ENCODE data around the gene MLLT1. TPM values are rescaled to one million over a fixed set of nuclear protein-coding genes. Genes with fewer than 3 reads are reported as not detected.

The MLLT1 gene
- total and polyA plus RNA-seq, 10 of the 15 experiments (the other 5 are each of a cell fraction or from before 2014, with no cell fraction given): 0.16 to 61.1 (median 8.5) TPM

DNA sequence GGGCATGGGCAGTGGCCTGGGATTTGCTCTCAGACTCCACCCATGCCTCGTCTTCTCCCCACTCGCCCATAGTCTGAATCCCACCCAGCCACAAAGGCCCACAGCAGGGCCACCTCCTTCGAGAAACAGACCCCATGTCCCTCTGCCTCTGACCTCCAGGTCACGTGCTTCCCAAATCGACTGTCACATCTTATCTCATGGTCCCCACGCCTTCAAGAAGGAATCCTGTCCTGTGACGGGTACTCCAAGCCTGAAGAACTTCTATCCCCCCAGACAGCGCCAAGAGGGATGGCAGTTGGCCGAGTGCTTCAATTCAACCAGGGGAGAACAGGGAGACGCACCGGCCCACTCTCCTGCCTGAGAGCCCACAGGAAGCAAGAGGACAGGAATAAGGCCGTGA is 16.5 kb downstream of the MLLT1 start (continued):
- TF ChIP-seq FOXK2 (IDR thresholded peaks at IDR 0.05): no peak
- no peak for TF ChIP-seq BCL11A (IDR thresholded peaks at IDR 0.05; ENCODE audit: low read depth, low read length)
- TF ChIP-seq CBFB (IDR thresholded peaks at IDR 0.05; ENCODE audit: low read depth): no peak
- no peak for TF ChIP-seq CBX5 (IDR thresholded peaks at IDR 0.05; ENCODE audit: low read depth)
- TF ChIP-seq, protein P1, sequence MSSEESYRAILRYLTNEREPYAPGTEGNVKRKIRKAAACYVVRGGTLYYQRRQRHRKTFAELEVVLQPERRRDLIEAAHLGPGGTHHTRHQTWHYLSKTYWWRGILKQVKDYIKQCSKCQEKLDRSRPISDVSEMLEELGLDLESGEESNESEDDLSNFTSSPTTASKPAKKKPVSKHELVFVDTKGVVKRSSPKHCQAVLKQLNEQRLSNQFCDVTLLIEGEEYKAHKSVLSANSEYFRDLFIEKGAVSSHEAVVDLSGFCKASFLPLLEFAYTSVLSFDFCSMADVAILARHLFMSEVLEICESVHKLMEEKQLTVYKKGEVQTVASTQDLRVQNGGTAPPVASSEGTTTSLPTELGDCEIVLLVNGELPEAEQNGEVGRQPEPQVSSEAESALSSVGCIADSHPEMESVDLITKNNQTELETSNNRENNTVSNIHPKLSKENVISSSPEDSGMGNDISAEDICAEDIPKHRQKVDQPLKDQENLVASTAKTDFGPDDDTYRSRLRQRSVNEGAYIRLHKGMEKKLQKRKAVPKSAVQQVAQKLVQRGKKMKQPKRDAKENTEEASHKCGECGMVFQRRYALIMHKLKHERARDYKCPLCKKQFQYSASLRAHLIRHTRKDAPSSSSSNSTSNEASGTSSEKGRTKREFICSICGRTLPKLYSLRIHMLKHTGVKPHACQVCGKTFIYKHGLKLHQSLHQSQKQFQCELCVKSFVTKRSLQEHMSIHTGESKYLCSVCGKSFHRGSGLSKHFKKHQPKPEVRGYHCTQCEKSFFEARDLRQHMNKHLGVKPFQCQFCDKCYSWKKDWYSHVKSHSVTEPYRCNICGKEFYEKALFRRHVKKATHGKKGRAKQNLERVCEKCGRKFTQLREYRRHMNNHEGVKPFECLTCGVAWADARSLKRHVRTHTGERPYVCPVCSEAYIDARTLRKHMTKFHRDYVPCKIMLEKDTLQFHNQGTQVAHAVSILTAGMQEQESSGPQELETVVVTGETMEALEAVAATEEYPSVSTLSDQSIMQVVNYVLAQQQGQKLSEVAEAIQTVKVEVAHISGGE (CRISPR knock-in tag; IDR thresholded peaks at IDR 0.05): no peak
- TF ChIP-seq ZSCAN29 (IDR thresholded peaks at IDR 0.05): no peak
- TF ChIP-seq USF2 (IDR thresholded peaks at IDR 0.05; ENCODE audit: borderline replicate concordance, low read depth, low read length): no peak
- TF ChIP-seq, protein P2, sequence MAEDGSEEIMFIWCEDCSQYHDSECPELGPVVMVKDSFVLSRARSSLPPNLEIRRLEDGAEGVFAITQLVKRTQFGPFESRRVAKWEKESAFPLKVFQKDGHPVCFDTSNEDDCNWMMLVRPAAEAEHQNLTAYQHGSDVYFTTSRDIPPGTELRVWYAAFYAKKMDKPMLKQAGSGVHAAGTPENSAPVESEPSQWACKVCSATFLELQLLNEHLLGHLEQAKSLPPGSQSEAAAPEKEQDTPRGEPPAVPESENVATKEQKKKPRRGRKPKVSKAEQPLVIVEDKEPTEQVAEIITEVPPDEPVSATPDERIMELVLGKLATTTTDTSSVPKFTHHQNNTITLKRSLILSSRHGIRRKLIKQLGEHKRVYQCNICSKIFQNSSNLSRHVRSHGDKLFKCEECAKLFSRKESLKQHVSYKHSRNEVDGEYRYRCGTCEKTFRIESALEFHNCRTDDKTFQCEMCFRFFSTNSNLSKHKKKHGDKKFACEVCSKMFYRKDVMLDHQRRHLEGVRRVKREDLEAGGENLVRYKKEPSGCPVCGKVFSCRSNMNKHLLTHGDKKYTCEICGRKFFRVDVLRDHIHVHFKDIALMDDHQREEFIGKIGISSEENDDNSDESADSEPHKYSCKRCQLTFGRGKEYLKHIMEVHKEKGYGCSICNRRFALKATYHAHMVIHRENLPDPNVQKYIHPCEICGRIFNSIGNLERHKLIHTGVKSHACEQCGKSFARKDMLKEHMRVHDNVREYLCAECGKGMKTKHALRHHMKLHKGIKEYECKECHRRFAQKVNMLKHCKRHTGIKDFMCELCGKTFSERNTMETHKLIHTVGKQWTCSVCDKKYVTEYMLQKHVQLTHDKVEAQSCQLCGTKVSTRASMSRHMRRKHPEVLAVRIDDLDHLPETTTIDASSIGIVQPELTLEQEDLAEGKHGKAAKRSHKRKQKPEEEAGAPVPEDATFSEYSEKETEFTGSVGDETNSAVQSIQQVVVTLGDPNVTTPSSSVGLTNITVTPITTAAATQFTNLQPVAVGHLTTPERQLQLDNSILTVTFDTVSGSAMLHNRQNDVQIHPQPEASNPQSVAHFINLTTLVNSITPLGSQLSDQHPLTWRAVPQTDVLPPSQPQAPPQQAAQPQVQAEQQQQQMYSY (CRISPR knock-in tag; IDR thresholded peaks at IDR 0.05): no peak
- TF ChIP-seq NFYB (IDR thresholded peaks at IDR 0.05; ENCODE audit: insufficient read depth, low read depth, low read length): no peak
- TF ChIP-seq EED (IDR thresholded peaks at IDR 0.05; ENCODE audit: low read depth): no peak
- TF ChIP-seq NFYA (IDR thresholded peaks at IDR 0.05; ENCODE audit: borderline replicate concordance, low read depth, low read length): no peak
- no peak for TF ChIP-seq TCF7 (IDR thresholded peaks at IDR 0.05; ENCODE audit: borderline replicate concordance)
- TF ChIP-seq, protein P3, sequence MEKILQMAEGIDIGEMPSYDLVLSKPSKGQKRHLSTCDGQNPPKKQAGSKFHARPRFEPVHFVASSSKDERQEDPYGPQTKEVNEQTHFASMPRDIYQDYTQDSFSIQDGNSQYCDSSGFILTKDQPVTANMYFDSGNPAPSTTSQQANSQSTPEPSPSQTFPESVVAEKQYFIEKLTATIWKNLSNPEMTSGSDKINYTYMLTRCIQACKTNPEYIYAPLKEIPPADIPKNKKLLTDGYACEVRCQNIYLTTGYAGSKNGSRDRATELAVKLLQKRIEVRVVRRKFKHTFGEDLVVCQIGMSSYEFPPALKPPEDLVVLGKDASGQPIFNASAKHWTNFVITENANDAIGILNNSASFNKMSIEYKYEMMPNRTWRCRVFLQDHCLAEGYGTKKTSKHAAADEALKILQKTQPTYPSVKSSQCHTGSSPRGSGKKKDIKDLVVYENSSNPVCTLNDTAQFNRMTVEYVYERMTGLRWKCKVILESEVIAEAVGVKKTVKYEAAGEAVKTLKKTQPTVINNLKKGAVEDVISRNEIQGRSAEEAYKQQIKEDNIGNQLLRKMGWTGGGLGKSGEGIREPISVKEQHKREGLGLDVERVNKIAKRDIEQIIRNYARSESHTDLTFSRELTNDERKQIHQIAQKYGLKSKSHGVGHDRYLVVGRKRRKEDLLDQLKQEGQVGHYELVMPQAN (conservative IDR thresholded peaks at IDR 0.05): no peak
- TF ChIP-seq MYB (IDR thresholded peaks at IDR 0.05; ENCODE audit: borderline replicate concordance, low read depth, low read length): no peak
- TF ChIP-seq, protein P4, sequence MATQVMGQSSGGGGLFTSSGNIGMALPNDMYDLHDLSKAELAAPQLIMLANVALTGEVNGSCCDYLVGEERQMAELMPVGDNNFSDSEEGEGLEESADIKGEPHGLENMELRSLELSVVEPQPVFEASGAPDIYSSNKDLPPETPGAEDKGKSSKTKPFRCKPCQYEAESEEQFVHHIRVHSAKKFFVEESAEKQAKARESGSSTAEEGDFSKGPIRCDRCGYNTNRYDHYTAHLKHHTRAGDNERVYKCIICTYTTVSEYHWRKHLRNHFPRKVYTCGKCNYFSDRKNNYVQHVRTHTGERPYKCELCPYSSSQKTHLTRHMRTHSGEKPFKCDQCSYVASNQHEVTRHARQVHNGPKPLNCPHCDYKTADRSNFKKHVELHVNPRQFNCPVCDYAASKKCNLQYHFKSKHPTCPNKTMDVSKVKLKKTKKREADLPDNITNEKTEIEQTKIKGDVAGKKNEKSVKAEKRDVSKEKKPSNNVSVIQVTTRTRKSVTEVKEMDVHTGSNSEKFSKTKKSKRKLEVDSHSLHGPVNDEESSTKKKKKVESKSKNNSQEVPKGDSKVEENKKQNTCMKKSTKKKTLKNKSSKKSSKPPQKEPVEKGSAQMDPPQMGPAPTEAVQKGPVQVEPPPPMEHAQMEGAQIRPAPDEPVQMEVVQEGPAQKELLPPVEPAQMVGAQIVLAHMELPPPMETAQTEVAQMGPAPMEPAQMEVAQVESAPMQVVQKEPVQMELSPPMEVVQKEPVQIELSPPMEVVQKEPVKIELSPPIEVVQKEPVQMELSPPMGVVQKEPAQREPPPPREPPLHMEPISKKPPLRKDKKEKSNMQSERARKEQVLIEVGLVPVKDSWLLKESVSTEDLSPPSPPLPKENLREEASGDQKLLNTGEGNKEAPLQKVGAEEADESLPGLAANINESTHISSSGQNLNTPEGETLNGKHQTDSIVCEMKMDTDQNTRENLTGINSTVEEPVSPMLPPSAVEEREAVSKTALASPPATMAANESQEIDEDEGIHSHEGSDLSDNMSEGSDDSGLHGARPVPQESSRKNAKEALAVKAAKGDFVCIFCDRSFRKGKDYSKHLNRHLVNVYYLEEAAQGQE (IDR thresholded peaks at IDR 0.05; ENCODE audit: low read depth, low read length): no peak
